GM12892 (cell line): Measurements from ENCODE around the gene CTNNA3.

ENCODE experiments used
- POLR2AphosphoS5 ChIP-seq: IDR thresholded peaks from 2 replicates; pipeline ENCODE4 v1.6.1; 2011; ENCODE audit warnings: low read depth, low read length, control low read depth
- TAF1 ChIP-seq: IDR thresholded peaks from 2 replicates; pipeline ENCODE4 v1.6.1; 2011; ENCODE audit warnings: low read depth, mild to moderate bottlenecking, control low read depth, low read length, borderline replicate concordance

- TF ChIP-seq POLR2AphosphoS5 (no peak), TAF1 (no peak)
Measured at GRCh38 chr10:66695046-66695445, 1000.9 kb downstream of the CTNNA3 start.
